OCI-LY7 (cell line): ENCODE results near the gene ZNF587B. TPM values are rescaled to one million over a fixed set of nuclear protein-coding genes. Genes with fewer than 3 reads are reported as not detected.

ENCODE experiments used
- BruUV-seq: library from RNA; stranded (reverse); fragments of 400-500 nt; replicated peaks from 2 replicates; lab custom pipeline; 2021; lab: Mats Ljungman, UMichigan
- CTCF ChIA-PET: fragments of 300-600 bp; sonication (Branson Sonifier 250); formaldehyde crosslinking; loops from one replicate; lab custom pipeline; 2022; ENCODE audit warnings: antibody characterized with exemption; ENCODE audit not compliant: unreplicated experiment; lab: Charles Lee
- POLR2A ChIA-PET: fragments of 300-600 bp; sonication (Branson Sonifier 250); formaldehyde crosslinking; loops from one replicate; lab custom pipeline; 2022; ENCODE audit warnings: antibody characterized with exemption; lab: Charles Lee
- DNase-seq: peaks from one replicate; pipeline ENCODE4 v3.0.0-alpha.2; 2015; ENCODE audit warnings: low spot score
- H2AFZ ChIP-seq: fragments of 200-600 bp; sonication (generic), shearing (Covaris generic); 2 replicates; pipeline ENCODE4 v1.6.1; 2014; ENCODE audit warnings: mild to moderate bottlenecking, antibody characterized with exemption, low read length, moderate library complexity
- H3K27ac ChIP-seq: fragments of 200-600 bp; sonication (generic); 2 replicates; pipeline ENCODE4 v1.5.1; 2014; ENCODE audit warnings: mixed run types, low read depth, mild to moderate bottlenecking, moderate library complexity, low read length, inconsistent platforms; ENCODE audit not compliant: poor library complexity, severe bottlenecking
- H3K36me3 ChIP-seq: fragments of 200-600 bp; sonication (generic); 2 replicates; pipeline ENCODE4 v1.6.1; 2014; ENCODE audit warnings: mild to moderate bottlenecking, antibody characterized with exemption, low read length, moderate library complexity, mixed read lengths; ENCODE audit not compliant: insufficient read depth
- H3K4me1 ChIP-seq: fragments of 200-600 bp; sonication (generic); 2 replicates; pipeline ENCODE4 v1.5.1; 2014; ENCODE audit warnings: mild to moderate bottlenecking, low read length; ENCODE audit not compliant: insufficient read depth, poor library complexity, severe bottlenecking
- H3K4me2 ChIP-seq: fragments of 200-600 bp; sonication (generic); 2 replicates; pipeline ENCODE4 v1.6.1; 2014; ENCODE audit warnings: mild to moderate bottlenecking, low read length
- H3K4me3 ChIP-seq: fragments of 200-600 bp; sonication (generic); 2 replicates; pipeline ENCODE4 v1.5.1; 2014; ENCODE audit warnings: mild to moderate bottlenecking, low read depth, low read length; ENCODE audit not compliant: poor library complexity, severe bottlenecking
- H3K79me2 ChIP-seq: fragments of 200-600 bp; sonication (generic); 2 replicates; pipeline ENCODE4 v1.6.1; 2016; ENCODE audit warnings: low read depth, mild to moderate bottlenecking, low read length, moderate library complexity, mixed read lengths; ENCODE audit not compliant: insufficient read depth
- H3K9me2 ChIP-seq: fragments of 200-600 bp; sonication (generic); 2 replicates; pipeline ENCODE4 v1.6.1; 2016; ENCODE audit warnings: mild to moderate bottlenecking, low read length, mixed read lengths; ENCODE audit not compliant: insufficient read depth
- H3K9me3 ChIP-seq: fragments of 200-600 bp; sonication (generic); 2 replicates; pipeline ENCODE4 v1.6.1; 2014; ENCODE audit warnings: mild to moderate bottlenecking, mixed run types, low read length, mixed read lengths
- H4K20me1 ChIP-seq: fragments of 200-600 bp; sonication (generic); 2 replicates; pipeline ENCODE4 v1.6.1; 2014; ENCODE audit warnings: mild to moderate bottlenecking, antibody characterized with exemption, low read length, moderate library complexity, mixed read lengths; ENCODE audit not compliant: insufficient read depth
- EZH2phosphoT487 ChIP-seq: fragments of 200-600 bp; sonication (generic); IDR thresholded peaks from 2 replicates; pipeline ENCODE4 v1.6.1; 2018; ENCODE audit warnings: low read depth, borderline replicate concordance, mild to moderate bottlenecking, mixed run types, antibody characterized with exemption, low read length, moderate library complexity, mixed read lengths
- intact Hi-C: fragments of 100-400 bp; cut with micrococcal nuclease; formaldehyde crosslinking; loops from one replicate; pipeline ENCODE4 v1.10.0; 2022; ENCODE audit not compliant: unreplicated experiment
- total RNA-seq, 2 experiments: library from RNA; depleted of rRNA in 1 of 2; stranded (reverse); fragments of >200 nt in 1 of 2; shearing (Covaris generic) in 1 of 2; gene quantifications; 2 replicates each; pipeline ENCODE4 v1.2.3, GENCODE V29; 2014 to 2022
- TF ChIP-seq, protein P1 (sequence below): fragments of 200-600 bp; sonication (generic); conservative IDR thresholded peaks from 2 replicates; pipeline ENCODE4 v1.5.1; 2014; ENCODE audit warnings: mild to moderate bottlenecking, antibody characterized with exemption, low read length, moderate library complexity, mixed read lengths

ZNF587B gene
- total RNA-seq, 2 experiments from 2014 or later: 20.2 to 25.8 TPM

DNA sequence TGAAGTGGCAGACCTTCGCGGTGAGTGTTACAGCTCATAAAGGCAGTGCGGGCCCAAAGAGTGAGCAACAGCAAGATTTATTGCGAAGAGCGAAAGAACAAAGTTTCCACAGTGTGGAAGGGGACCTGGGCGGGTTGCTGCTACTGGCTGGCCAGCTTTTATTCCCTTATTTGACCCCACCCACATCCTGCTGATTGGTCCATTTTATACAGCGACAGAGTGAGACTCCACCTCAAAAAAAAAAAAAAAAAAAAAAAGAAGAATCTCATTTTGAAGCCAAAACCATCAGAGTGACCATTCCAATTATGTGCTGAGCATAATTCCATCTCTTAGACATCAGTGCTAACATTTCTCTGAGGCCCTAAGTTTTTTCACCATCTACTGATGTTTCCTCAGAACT lies 13.4 kb upstream of the ZNF587B start:
- Histone ChIP-seq H3K9me3 (no peaks in the 10 kb centered on the region), H3K4me1 (peaks cover 35% of the 10 kb centered on the region), H3K9me2 (no peaks in the 10 kb centered on the region), H3K27ac (no peak overlapping the region), H2AFZ (no peak overlapping the region), H4K20me1 (peaks cover 4% of the 10 kb centered on the region; the same call in 1 of the 2 replicates), H3K36me3 (peaks cover 24% of the 10 kb centered on the region), H3K4me3 (no peak overlapping the region), H3K79me2 (peaks cover 34% of the 10 kb centered on the region), H3K4me2 (no peak overlapping the region)
- ChIA-PET POLR2A (no interaction called here), CTCF (no interaction called here)
- DNase-seq: no peak
- BruUV-seq: no TSS peak
- TF ChIP-seq, protein P1, sequence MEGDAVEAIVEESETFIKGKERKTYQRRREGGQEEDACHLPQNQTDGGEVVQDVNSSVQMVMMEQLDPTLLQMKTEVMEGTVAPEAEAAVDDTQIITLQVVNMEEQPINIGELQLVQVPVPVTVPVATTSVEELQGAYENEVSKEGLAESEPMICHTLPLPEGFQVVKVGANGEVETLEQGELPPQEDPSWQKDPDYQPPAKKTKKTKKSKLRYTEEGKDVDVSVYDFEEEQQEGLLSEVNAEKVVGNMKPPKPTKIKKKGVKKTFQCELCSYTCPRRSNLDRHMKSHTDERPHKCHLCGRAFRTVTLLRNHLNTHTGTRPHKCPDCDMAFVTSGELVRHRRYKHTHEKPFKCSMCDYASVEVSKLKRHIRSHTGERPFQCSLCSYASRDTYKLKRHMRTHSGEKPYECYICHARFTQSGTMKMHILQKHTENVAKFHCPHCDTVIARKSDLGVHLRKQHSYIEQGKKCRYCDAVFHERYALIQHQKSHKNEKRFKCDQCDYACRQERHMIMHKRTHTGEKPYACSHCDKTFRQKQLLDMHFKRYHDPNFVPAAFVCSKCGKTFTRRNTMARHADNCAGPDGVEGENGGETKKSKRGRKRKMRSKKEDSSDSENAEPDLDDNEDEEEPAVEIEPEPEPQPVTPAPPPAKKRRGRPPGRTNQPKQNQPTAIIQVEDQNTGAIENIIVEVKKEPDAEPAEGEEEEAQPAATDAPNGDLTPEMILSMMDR: no peak
- TF ChIP-seq EZH2phosphoT487: no peak
- intact Hi-C loops: no loop called here

DNA sequence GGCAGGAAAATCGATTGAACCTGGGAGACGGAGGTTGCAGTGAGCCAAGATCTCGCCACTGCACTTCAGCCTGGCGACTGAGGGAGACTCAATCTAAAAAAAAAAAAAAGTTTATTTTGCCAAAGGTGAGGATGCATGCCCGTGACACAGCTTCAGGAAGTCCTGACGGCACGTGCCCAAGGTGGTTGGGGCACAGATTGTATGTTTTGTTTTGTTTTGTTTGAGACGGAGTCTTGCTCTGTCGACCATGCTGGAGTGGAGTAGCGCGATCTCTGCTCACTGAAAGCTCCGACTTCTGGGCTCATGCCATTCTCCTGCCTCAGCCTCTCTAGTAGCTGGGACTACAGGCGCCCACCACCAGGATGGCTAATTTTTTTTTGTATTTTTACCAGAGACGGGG lies 12.1 kb upstream of the ZNF587B start:
- Histone ChIP-seq H2AFZ (peak overlapping the region; percentile 66; the same call in 1 of the 2 replicates), H3K4me2 (0 out of 2 replicates have a peak overlapping the region, but pooled peaks have one; percentile 92), H3K36me3 (peaks cover 26% of the 10 kb centered on the region), H3K27ac (no peak overlapping the region), H3K79me2 (peaks cover 43% of the 10 kb centered on the region), H3K9me3 (no peaks in the 10 kb centered on the region), H3K4me3 (no peak overlapping the region), H3K4me1 (peaks cover 31% of the 10 kb centered on the region), H3K9me2 (no peaks in the 10 kb centered on the region), H4K20me1 (peaks cover 4% of the 10 kb centered on the region; the same call in 1 of the 2 replicates)
- no peak for DNase-seq
- no peak for TF ChIP-seq EZH2phosphoT487
- TF ChIP-seq, protein P1: no peak
- intact Hi-C loops: no loop called here
- ChIA-PET CTCF (no interaction called here), POLR2A (no interaction called here)
- BruUV-seq: no TSS peak

DNA sequence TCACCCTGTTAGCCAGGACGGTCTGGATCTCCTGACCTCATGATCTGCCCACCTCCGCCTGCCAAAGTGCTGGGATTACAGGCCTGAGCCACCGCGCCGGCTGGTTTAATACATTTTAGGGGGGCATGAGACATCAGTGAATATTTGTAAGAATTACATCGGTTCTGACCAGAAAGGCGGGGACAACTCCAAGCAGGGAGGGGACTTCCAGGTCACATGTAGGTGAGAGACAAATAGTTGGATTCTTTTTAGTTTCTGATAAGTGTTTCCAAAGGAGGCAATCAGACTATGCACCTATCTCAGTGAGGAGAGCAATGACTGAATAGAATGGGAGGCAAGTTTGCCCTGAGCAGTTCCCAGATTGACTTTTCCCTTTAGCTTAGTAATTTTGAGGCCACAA lies 11.7 kb upstream of the ZNF587B start:
- peaks cover 47% of the 10 kb centered on the region for H3K79me2 ChIP-seq

More for the DNA sequence above, 11.7 kb upstream of the ZNF587B start:
- POLR2A ChIA-PET: interaction anchor here (1.0 kb wide), 2 partner anchors 16 to 89 kb away, joined by 3 to 8 read pairs; no protein-coding TSS in a partner anchor
- no peak for DNase-seq
- no TSS peak for BruUV-seq
- peak overlapping the region; percentile 92 for H3K4me2 ChIP-seq
- H3K36me3 ChIP-seq: peaks cover 29% of the 10 kb centered on the region
- peak overlapping the region; percentile 66; the same call in 1 of the 2 replicates for H2AFZ ChIP-seq
- no peaks in the 10 kb centered on the region for H3K9me3 ChIP-seq
- peak overlapping the region; percentile 63 for H3K27ac ChIP-seq
- H3K4me3 ChIP-seq: peak overlapping the region; percentile 90
- H3K4me1 ChIP-seq: peaks cover 32% of the 10 kb centered on the region
- no peaks in the 10 kb centered on the region for H3K9me2 ChIP-seq
- CTCF ChIA-PET: no interaction called here
- H4K20me1 ChIP-seq: peaks cover 4% of the 10 kb centered on the region; the same call in 1 of the 2 replicates
- no peak for TF ChIP-seq EZH2phosphoT487
- intact Hi-C loops: no loop called here
